ENCODE results near the gene BIK.

- TF ChIP-seq CTCF (IDR thresholded peaks at IDR 0.05) (no peak), POLR2A (IDR thresholded peaks at IDR 0.05) (no peak)
These were observed 63.0 kb downstream of the BIK start for GRCh38 chr22:43173566-43173965.

Measured in vagina (tissue), 2 donors.